Astrocyte (in vitro differentiated cells and primary cell): Measurements from ENCODE around the gene DBF4. TPM values are rescaled to one million over a fixed set of nuclear protein-coding genes. Genes with fewer than 3 reads are reported as not detected.
"Not testable (repeated sequence)": the region's sequence is repeated elsewhere in the genome, so short reads cannot be mapped to it uniquely, and the experiment has no call there.

Experiments used
- DNase-seq: peaks from one replicate; pipeline ENCODE4 v3.0.0-alpha.2; 2010; ENCODE audit warnings: low read depth
- FAIRE-seq: peaks from 2 replicates; lab custom pipeline; 2011; peaks lifted over from hg19 to GRCh38; lab: Jason Lieb, UNC
- H2AFZ ChIP-seq: 2 replicates; pipeline ENCODE4 v1.6.0; 2012; ENCODE audit warnings: low read depth, low read length, inconsistent platforms
- H3K27ac ChIP-seq: 2 replicates; pipeline ENCODE4 v1.5.1; 2011; ENCODE audit warnings: low read depth, low read length, inconsistent platforms
- H3K27me3 ChIP-seq: 2 replicates; pipeline ENCODE4 v1.6.0; 2011; ENCODE audit warnings: low read length, inconsistent platforms; ENCODE audit not compliant: insufficient read depth
- H3K36me3 ChIP-seq: 2 replicates; pipeline ENCODE4 v1.5.1; 2011; ENCODE audit warnings: low read length, inconsistent platforms; ENCODE audit not compliant: insufficient read depth
- H3K4me1 ChIP-seq: 2 replicates; pipeline ENCODE4 v1.5.1; 2011; ENCODE audit warnings: low read length, inconsistent platforms; ENCODE audit not compliant: insufficient read depth
- H3K4me2 ChIP-seq: 2 replicates; pipeline ENCODE4 v1.6.0; 2012; ENCODE audit warnings: low read length, inconsistent platforms
- H3K4me3 ChIP-seq: 2 replicates; pipeline ENCODE4 v1.5.1; 2011; ENCODE audit warnings: low read depth, mild to moderate bottlenecking, low read length, inconsistent platforms; ENCODE audit not compliant: insufficient read depth
- H3K79me2 ChIP-seq: 2 replicates; pipeline ENCODE4 v1.6.0; 2012; ENCODE audit warnings: mild to moderate bottlenecking, low read length, inconsistent platforms; ENCODE audit not compliant: insufficient read depth
- H3K9ac ChIP-seq: 2 replicates; pipeline ENCODE4 v1.6.0; 2012; ENCODE audit warnings: mild to moderate bottlenecking, low read length, inconsistent platforms
- H3K9me3 ChIP-seq: 2 replicates; pipeline ENCODE4 v1.5.1; 2012; ENCODE audit warnings: low read depth, mild to moderate bottlenecking, low read length, inconsistent platforms; ENCODE audit not compliant: insufficient read depth
- H4K20me1 ChIP-seq: 2 replicates; pipeline ENCODE4 v1.6.0; 2012; ENCODE audit warnings: low read length, inconsistent platforms; ENCODE audit not compliant: insufficient read depth
- H3K27ac Mint-ChIP-seq: one replicate; pipeline ENCODE4 v1.8.0; 2021; ENCODE audit warnings: mild to moderate bottlenecking, mixed read lengths; ENCODE audit not compliant: unreplicated experiment
- H3K27me3 Mint-ChIP-seq: one replicate; pipeline ENCODE4 v1.8.0; 2021; ENCODE audit warnings: low read depth, mixed read lengths; ENCODE audit not compliant: unreplicated experiment
- H3K36me3 Mint-ChIP-seq: one replicate; pipeline ENCODE4 v1.8.0; 2021; ENCODE audit warnings: low read depth, mixed read lengths; ENCODE audit not compliant: unreplicated experiment
- H3K4me1 Mint-ChIP-seq: one replicate; pipeline ENCODE4 v1.8.0; 2021; ENCODE audit warnings: low read depth, mixed read lengths; ENCODE audit not compliant: unreplicated experiment
- H3K4me3 Mint-ChIP-seq: one replicate; pipeline ENCODE4 v1.8.0; 2021; ENCODE audit warnings: mild to moderate bottlenecking, moderate library complexity, mixed read lengths; ENCODE audit not compliant: unreplicated experiment
- H3K9me3 Mint-ChIP-seq: one replicate; pipeline ENCODE4 v1.8.0; 2021; ENCODE audit warnings: mild to moderate bottlenecking, mixed read lengths; ENCODE audit not compliant: unreplicated experiment
- CTCF ChIP-seq: IDR thresholded peaks from 2 replicates; pipeline ENCODE4 v1.5.1; 2011; ENCODE audit warnings: low read depth, mild to moderate bottlenecking, inconsistent platforms, low read length, moderate library complexity; ENCODE audit not compliant: insufficient read depth
- EZH2 ChIP-seq: IDR thresholded peaks from 2 replicates; pipeline ENCODE4 v1.6.1; 2012; ENCODE audit warnings: mild to moderate bottlenecking, low read length, inconsistent platforms; ENCODE audit not compliant: insufficient read depth
- total RNA-seq: library from RNA; stranded (reverse); gene quantifications from 2 replicates; pipeline ENCODE4 v1.2.1, GENCODE V29; 2021

Gene DBF4
- total RNA-seq, 1 donor from 2014 or later = 13.0 TPM

- no peaks in the 10 kb centered on the region for H3K36me3 ChIP-seq
- no peak overlapping the region for H3K27ac Mint-ChIP-seq
- no peak overlapping the region for H3K4me2 ChIP-seq
- no peaks in the 10 kb centered on the region for H3K9me3 Mint-ChIP-seq
- no peak overlapping the region for H3K4me3 ChIP-seq
- FAIRE-seq = no peak
- H3K27ac ChIP-seq = no peak overlapping the region
- H4K20me1 ChIP-seq = no peaks in the 10 kb centered on the region
- no peak overlapping the region for H3K9ac ChIP-seq
- H3K36me3 Mint-ChIP-seq = peaks cover 2% of the 10 kb centered on the region
- no peak for DNase-seq
- H3K4me1 ChIP-seq = no peaks in the 10 kb centered on the region
- no peaks in the 10 kb centered on the region for H3K27me3 Mint-ChIP-seq
- no peak for TF ChIP-seq CTCF
- no peak for TF ChIP-seq EZH2
- no peaks in the 10 kb centered on the region for H3K79me2 ChIP-seq
- H3K9me3 ChIP-seq = no peaks in the 10 kb centered on the region
- no peaks in the 10 kb centered on the region for H3K4me1 Mint-ChIP-seq
- H3K27me3 ChIP-seq = no peaks in the 10 kb centered on the region
- no peak overlapping the region for H3K4me3 Mint-ChIP-seq
- H2AFZ ChIP-seq = no peak overlapping the region
Measured at GRCh38 chr7:87941138-87941537, 64.8 kb downstream of the DBF4 start.

- Histone ChIP-seq H3K4me3 (no peak overlapping the region), H3K4me1 (no peaks in the 10 kb centered on the region), H3K79me2 (no peaks in the 10 kb centered on the region), H3K36me3 (no peaks in the 10 kb centered on the region), H2AFZ (no peak overlapping the region), H3K27me3 (no peaks in the 10 kb centered on the region), H4K20me1 (no peaks in the 10 kb centered on the region), H3K27ac (no peak overlapping the region), H3K9ac (no peak overlapping the region), H3K9me3 (no peaks in the 10 kb centered on the region), H3K4me2 (no peak overlapping the region)
- Mint-ChIP-seq H3K4me3 (no peak overlapping the region), H3K27me3 (no peaks in the 10 kb centered on the region), H3K9me3 (no peaks in the 10 kb centered on the region), H3K27ac (no peak overlapping the region), H3K36me3 (no peaks in the 10 kb centered on the region), H3K4me1 (no peaks in the 10 kb centered on the region)
- DNase-seq = no peak
- no peak for FAIRE-seq
- TF ChIP-seq EZH2 = no peak
- no peak for TF ChIP-seq CTCF
Measured at GRCh38 chr7:87944547-87944946, 68.3 kb downstream of the DBF4 start.

GRCh38 chr7:87945926-87946325, 69.6 kb downstream of the DBF4 start:
- H3K4me3 ChIP-seq, H3K27me3 ChIP-seq, H3K4me3 Mint-ChIP-seq, H3K9me3 ChIP-seq, H2AFZ ChIP-seq, H3K4me1 ChIP-seq, H3K27ac ChIP-seq, H3K4me1 Mint-ChIP-seq, DNase-seq, H3K9me3 Mint-ChIP-seq, H4K20me1 ChIP-seq, H3K36me3 ChIP-seq, H3K79me2 ChIP-seq, H3K27me3 Mint-ChIP-seq, H3K36me3 Mint-ChIP-seq, H3K4me2 ChIP-seq, H3K9ac ChIP-seq, FAIRE-seq, H3K27ac Mint-ChIP-seq: not testable (repeated sequence)
